MCF 10A (cell line): ENCODE results near the gene C8B. TPM values are rescaled to one million over a fixed set of nuclear protein-coding genes. Genes with fewer than 3 reads are reported as not detected.

Experiments used
- BruUV-seq: library from RNA; stranded (reverse); fragments of 400-500 nt; replicated peaks from 2 replicates; lab custom pipeline; 2021; lab: Mats Ljungman, UMichigan
- CTCF ChIA-PET: fragments of 300-600 bp; sonication (Branson Sonifier 250); formaldehyde crosslinking; extraction: SDS; loops from one replicate; lab custom pipeline; 2021; ENCODE audit warnings: antibody characterized with exemption, inconsistent platforms; lab: Yijun Ruan, JAX
- POLR2A ChIA-PET: fragments of 300-600, 350-650 bp; sonication (Branson Sonifier 250); formaldehyde crosslinking; extraction: SDS; loops from one replicate; lab custom pipeline; 2020; ENCODE audit warnings: antibody characterized with exemption, inconsistent platforms; lab: Yijun Ruan, JAX
- DNase-seq: peaks from one replicate; pipeline ENCODE4 v3.0.0-alpha.2; 2018; ENCODE audit not compliant: unreplicated experiment
- H3K27ac Mint-ChIP-seq: one replicate; pipeline ENCODE4 v1.8.0; 2022; ENCODE audit warnings: mild to moderate bottlenecking, low read depth, mixed read lengths; ENCODE audit not compliant: unreplicated experiment
- H3K27me3 Mint-ChIP-seq: one replicate; pipeline ENCODE4 v1.8.0; 2022; ENCODE audit warnings: mixed read lengths; ENCODE audit not compliant: insufficient read depth, unreplicated experiment
- H3K36me3 Mint-ChIP-seq: one replicate; pipeline ENCODE4 v1.8.0; 2022; ENCODE audit warnings: mild to moderate bottlenecking, moderate library complexity, mixed read lengths; ENCODE audit not compliant: insufficient read depth, unreplicated experiment
- H3K4me1 Mint-ChIP-seq: one replicate; pipeline ENCODE4 v1.8.0; 2022; ENCODE audit warnings: mixed read lengths; ENCODE audit not compliant: insufficient read depth, unreplicated experiment
- H3K4me3 Mint-ChIP-seq: one replicate; pipeline ENCODE4 v1.8.0; 2022; ENCODE audit warnings: mild to moderate bottlenecking, moderate library complexity, mixed read lengths; ENCODE audit not compliant: unreplicated experiment
- H3K9me3 Mint-ChIP-seq: one replicate; pipeline ENCODE4 v1.8.0; 2022; ENCODE audit warnings: mixed read lengths; ENCODE audit not compliant: unreplicated experiment
- CTCF ChIP-seq: fragments of 200-600 bp; IDR thresholded peaks from one replicate; pipeline ENCODE4 v1.8.0; 2022; ENCODE audit warnings: antibody characterized with exemption, mild to moderate bottlenecking; ENCODE audit not compliant: unreplicated experiment
- intact Hi-C: fragments of 100-400 bp; cut with micrococcal nuclease; formaldehyde crosslinking; loops from 2 replicates; pipeline ENCODE4 v1.14.1; 2022
- total RNA-seq: library from RNA; stranded (reverse); gene quantifications from 2 replicates; pipeline ENCODE4 v1.2.3, GENCODE V29; 2022

C8B gene
- total RNA-seq, 1 experiment from 2014 or later, result not detected

DNA sequence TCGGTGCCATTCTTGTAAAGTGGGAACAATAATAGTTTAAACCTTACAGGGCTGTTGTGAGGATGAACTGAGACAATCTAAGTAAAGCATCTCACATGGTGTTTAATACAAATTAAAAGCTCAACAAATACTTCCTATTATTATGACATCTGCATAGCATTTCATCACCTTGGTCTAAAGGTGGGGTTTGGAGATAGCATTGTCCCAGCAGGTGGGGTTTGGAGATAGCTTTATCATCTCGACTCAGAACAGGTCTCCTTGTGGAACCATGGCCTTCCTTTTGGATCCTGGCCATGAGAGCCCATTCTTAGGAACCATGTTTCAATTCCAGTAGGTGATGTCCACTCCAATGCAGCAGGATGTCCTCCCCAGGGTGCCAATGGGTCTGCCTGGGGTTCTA is 20.6 kb upstream of the C8B start:
- no peak for DNase-seq
- Mint-ChIP-seq H3K36me3 (no peaks in the 10 kb centered on the region), H3K4me3 (no peak overlapping the region), H3K27me3 (peaks cover 2% of the 10 kb centered on the region), H3K9me3 (no peaks in the 10 kb centered on the region), H3K4me1 (no peaks in the 10 kb centered on the region), H3K27ac (no peak overlapping the region)
- intact Hi-C loops, result no loop called here
- TF ChIP-seq CTCF, result no peak
- ChIA-PET CTCF (interaction anchor here (0.7 kb wide), 1 partner anchor 71 kb away, joined by 3 read pairs; no protein-coding TSS in a partner anchor), POLR2A (no interaction called here)
- BruUV-seq, result no TSS peak

DNA sequence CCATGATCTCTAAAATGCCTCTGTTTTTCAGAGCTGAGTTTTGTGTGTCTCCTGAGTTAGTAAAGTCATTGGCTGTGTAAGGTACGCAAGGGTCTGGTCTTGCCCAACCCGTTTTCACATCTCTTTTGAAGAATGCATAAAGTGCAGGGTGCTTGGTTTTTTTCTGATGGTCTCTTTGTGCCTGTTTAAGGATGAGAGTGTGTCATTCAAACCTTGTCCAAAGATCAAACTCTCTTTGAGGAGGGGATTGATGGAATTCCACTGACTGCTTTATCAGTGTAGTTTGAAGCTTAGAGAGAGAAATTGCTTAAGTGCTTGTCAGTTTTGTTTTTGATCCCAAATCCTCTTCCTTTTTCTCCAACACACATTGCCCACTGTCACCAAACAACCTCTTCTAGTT is 20.0 kb upstream of the C8B start:
- no peaks in the 10 kb centered on the region for H3K4me1 Mint-ChIP-seq
- H3K27ac Mint-ChIP-seq, result no peak overlapping the region
- no TSS peak for BruUV-seq
- peaks cover 8% of the 10 kb centered on the region for H3K27me3 Mint-ChIP-seq
- H3K36me3 Mint-ChIP-seq, result no peaks in the 10 kb centered on the region
- TF ChIP-seq CTCF, result no peak
- CTCF ChIA-PET, result interaction anchor here (0.7 kb wide), 1 partner anchor 72 kb away, joined by 3 read pairs; no protein-coding TSS in a partner anchor
- H3K9me3 Mint-ChIP-seq, result no peaks in the 10 kb centered on the region
- no peak overlapping the region for H3K4me3 Mint-ChIP-seq
- DNase-seq, result no peak
- POLR2A ChIA-PET, result no interaction called here
- intact Hi-C loops, result no loop called here

GRCh38 chr1:56983484-56983883 is 17.7 kb upstream of the C8B start:
- H3K27ac Mint-ChIP-seq, result no peak overlapping the region
- no TSS peak for BruUV-seq

More at GRCh38 chr1:56983484-56983883, 17.7 kb upstream of the C8B start:
- ChIA-PET POLR2A (no interaction called here), CTCF (no interaction called here)
- no peak overlapping the region for H3K4me3 Mint-ChIP-seq
- no peak for DNase-seq
- intact Hi-C loops, result no loop called here
- no peaks in the 10 kb centered on the region for H3K36me3 Mint-ChIP-seq
- TF ChIP-seq CTCF, result no peak
- H3K9me3 Mint-ChIP-seq, result no peaks in the 10 kb centered on the region
- no peaks in the 10 kb centered on the region for H3K4me1 Mint-ChIP-seq
- H3K27me3 Mint-ChIP-seq, result peaks cover 27% of the 10 kb centered on the region
